GM23338 (cell line): ENCODE measurements around the gene LMX1B.

Experiments used
- CREB1 ChIP-seq: fragments of 250-450 bp; sonication (Bioruptor Pico); IDR thresholded peaks from 2 replicates; pipeline ENCODE4 v1.5.0; 2020; ENCODE audit warnings: low read depth, mild to moderate bottlenecking, moderate library complexity
- ETS1 ChIP-seq: IDR thresholded peaks from 2 replicates; pipeline ENCODE4 v1.6.1; 2016; ENCODE audit warnings: antibody characterized with exemption
- EZH2 ChIP-seq: fragments of 200-600 bp; sonication (generic); IDR thresholded peaks from one replicate; pipeline ENCODE4 v1.8.0; 2017; ENCODE audit warnings: antibody characterized with exemption, mild to moderate bottlenecking, low read depth; ENCODE audit not compliant: unreplicated experiment
- EZH2phosphoT487 ChIP-seq: fragments of 200-600 bp; sonication (generic); IDR thresholded peaks from one replicate; pipeline ENCODE4 v1.8.1; 2018; ENCODE audit warnings: antibody characterized with exemption; ENCODE audit not compliant: unreplicated experiment
- JUNB ChIP-seq: IDR thresholded peaks from one replicate; pipeline ENCODE4 v1.6.1; 2016; ENCODE audit warnings: antibody characterized with exemption; ENCODE audit not compliant: unreplicated experiment
- NANOG ChIP-seq: IDR thresholded peaks from 2 replicates; pipeline ENCODE4 v1.6.1; 2016; ENCODE audit warnings: antibody characterized with exemption, borderline replicate concordance
- POLR2AphosphoS5 ChIP-seq: IDR thresholded peaks from 2 replicates; pipeline ENCODE4 v1.6.1; 2016; ENCODE audit warnings: antibody characterized with exemption, low read depth
- REST ChIP-seq: IDR thresholded peaks from one replicate; pipeline ENCODE4 v1.6.1; 2018; ENCODE audit warnings: antibody characterized with exemption; ENCODE audit not compliant: unreplicated experiment
- STAT1 ChIP-seq: IDR thresholded peaks from one replicate; pipeline ENCODE4 v1.6.1; 2016; ENCODE audit warnings: antibody characterized with exemption; ENCODE audit not compliant: unreplicated experiment
- ZNF114 ChIP-seq: fragments of 250-450 bp; sonication (Bioruptor Pico); IDR thresholded peaks from 2 replicates; pipeline ENCODE4 v1.5.0; 2020; ENCODE audit warnings: mild to moderate bottlenecking, moderate library complexity
- ZNF331 ChIP-seq: fragments of 250-450 bp; sonication (Bioruptor Pico); IDR thresholded peaks from 2 replicates; pipeline ENCODE4 v1.5.0; 2020; ENCODE audit warnings: low read depth, mild to moderate bottlenecking, moderate library complexity
- TF ChIP-seq, protein P1 (sequence below), 2 experiments: fragments of 200-600 bp in 1 of 2; sonication (generic) in 1 of 2; conservative IDR thresholded peaks; 2 replicates each; pipeline versions ENCODE4 v1.5.1 to v1.6.1; 2016 to 2017; ENCODE audit warnings: antibody characterized with exemption in 2 of 2, low read depth in 2 of 2, mild to moderate bottlenecking in 2 of 2, moderate library complexity in 1 of 2

DNA sequence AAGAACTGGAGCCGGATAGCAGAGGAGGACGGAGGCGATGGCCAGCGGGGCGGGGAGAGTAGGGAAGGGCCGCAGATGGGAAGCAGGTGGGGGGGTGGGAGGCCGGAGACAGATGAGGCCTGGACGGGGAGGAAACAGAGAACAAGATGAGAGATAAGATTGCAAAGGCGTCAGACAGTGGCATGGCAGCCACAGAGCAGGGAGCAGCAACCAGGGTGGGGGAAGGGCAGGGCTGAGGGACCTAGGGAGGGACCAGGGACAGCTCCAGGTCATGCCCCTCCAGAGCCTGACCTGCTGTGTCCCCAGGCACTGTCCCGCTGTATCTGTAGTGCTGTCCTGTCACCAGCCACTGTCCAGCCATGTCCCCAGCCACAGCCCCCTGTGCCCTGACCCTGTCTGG, 49.6 kb upstream of the LMX1B start:
- no peak for TF ChIP-seq EZH2phosphoT487
- TF ChIP-seq, protein P1, sequence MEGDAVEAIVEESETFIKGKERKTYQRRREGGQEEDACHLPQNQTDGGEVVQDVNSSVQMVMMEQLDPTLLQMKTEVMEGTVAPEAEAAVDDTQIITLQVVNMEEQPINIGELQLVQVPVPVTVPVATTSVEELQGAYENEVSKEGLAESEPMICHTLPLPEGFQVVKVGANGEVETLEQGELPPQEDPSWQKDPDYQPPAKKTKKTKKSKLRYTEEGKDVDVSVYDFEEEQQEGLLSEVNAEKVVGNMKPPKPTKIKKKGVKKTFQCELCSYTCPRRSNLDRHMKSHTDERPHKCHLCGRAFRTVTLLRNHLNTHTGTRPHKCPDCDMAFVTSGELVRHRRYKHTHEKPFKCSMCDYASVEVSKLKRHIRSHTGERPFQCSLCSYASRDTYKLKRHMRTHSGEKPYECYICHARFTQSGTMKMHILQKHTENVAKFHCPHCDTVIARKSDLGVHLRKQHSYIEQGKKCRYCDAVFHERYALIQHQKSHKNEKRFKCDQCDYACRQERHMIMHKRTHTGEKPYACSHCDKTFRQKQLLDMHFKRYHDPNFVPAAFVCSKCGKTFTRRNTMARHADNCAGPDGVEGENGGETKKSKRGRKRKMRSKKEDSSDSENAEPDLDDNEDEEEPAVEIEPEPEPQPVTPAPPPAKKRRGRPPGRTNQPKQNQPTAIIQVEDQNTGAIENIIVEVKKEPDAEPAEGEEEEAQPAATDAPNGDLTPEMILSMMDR (conservative IDR thresholded peaks at IDR 0.05; ENCODE audit: low read depth in 2 of 2): no peak
- TF ChIP-seq CREB1 (CRISPR knock-in tag): no peak
- no peak for TF ChIP-seq STAT1
- no peak for TF ChIP-seq POLR2AphosphoS5
- TF ChIP-seq ETS1: no peak
- no peak for TF ChIP-seq EZH2
- TF ChIP-seq REST: peak; percentile 56
- no peak for TF ChIP-seq ZNF114 (CRISPR knock-in tag)
- no peak for TF ChIP-seq ZNF331
- no peak for TF ChIP-seq JUNB
- TF ChIP-seq NANOG: no peak
